ENCODE measurements around the gene ZNF101.

ZNF101 gene

DNA sequence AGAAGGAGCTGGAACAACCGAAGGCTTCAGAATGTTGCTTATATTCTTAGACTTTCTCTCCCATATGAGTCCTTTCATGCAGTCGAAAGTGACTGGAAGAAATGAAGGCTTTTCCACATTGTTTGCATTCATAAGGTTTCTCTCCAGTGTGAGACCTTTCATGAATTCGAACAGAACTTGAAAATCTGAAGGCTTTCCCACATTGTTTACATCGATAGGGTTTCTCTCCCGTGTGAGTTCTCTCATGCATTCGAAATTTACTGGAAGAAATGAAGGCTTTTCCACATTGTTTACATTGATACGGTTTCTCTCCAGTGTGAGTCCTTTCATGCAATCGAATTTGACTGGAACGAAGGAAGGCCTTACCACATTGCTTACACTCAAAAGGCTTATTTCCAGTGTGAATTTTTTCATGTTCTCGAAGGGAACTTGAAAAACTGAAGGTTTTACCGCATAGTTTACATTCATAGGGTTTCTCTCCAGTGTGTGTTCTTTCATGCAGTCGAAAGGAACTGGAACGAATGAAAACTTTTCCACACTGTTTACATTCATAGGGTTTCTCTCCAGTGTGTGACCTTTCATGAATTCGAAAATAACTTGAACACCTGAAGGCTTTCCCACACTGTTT, 42.8 kb downstream of the ZNF101 start:
- DNase-seq (ENCODE audit: low read depth in 1 of 2, low spot score in 1 of 2), result no peak
- TF ChIP-seq REST (IDR thresholded peaks at IDR 0.05; ENCODE audit: insufficient replicate concordance, low read depth) (no peak), GABPA (IDR thresholded peaks at IDR 0.05; ENCODE audit: low read depth) (no peak), SPI1 (IDR thresholded peaks at IDR 0.05; ENCODE audit: borderline replicate concordance, low read depth) (no peak), POLR2AphosphoS5 (IDR thresholded peaks at IDR 0.05; ENCODE audit: low read depth) (no peak)
- TF ChIP-seq, protein P1, sequence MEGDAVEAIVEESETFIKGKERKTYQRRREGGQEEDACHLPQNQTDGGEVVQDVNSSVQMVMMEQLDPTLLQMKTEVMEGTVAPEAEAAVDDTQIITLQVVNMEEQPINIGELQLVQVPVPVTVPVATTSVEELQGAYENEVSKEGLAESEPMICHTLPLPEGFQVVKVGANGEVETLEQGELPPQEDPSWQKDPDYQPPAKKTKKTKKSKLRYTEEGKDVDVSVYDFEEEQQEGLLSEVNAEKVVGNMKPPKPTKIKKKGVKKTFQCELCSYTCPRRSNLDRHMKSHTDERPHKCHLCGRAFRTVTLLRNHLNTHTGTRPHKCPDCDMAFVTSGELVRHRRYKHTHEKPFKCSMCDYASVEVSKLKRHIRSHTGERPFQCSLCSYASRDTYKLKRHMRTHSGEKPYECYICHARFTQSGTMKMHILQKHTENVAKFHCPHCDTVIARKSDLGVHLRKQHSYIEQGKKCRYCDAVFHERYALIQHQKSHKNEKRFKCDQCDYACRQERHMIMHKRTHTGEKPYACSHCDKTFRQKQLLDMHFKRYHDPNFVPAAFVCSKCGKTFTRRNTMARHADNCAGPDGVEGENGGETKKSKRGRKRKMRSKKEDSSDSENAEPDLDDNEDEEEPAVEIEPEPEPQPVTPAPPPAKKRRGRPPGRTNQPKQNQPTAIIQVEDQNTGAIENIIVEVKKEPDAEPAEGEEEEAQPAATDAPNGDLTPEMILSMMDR (IDR thresholded peaks at IDR 0.05; ENCODE audit: insufficient read depth, low read length), result no peak
- H3K27ac ChIP-seq (replicated peaks), result no peak overlapping the region
- H3K4me3 ChIP-seq (replicated peaks; ENCODE audit: insufficient read depth, low read length), result no peak overlapping the region
- no peaks in the 10 kb centered on the region for H3K27me3 ChIP-seq (ENCODE audit: insufficient read depth, poor library complexity, severe bottlenecking)

- Histone ChIP-seq H3K27me3 (ENCODE audit: insufficient read depth, poor library complexity, severe bottlenecking) (no peaks in the 10 kb centered on the region), H3K4me3 (replicated peaks; ENCODE audit: insufficient read depth, low read length) (no peak overlapping the region), H3K27ac (replicated peaks) (no peak overlapping the region)
- DNase-seq (ENCODE audit: low read depth in 1 of 2, low spot score in 1 of 2), result no peak
- no peak for TF ChIP-seq POLR2AphosphoS5 (IDR thresholded peaks at IDR 0.05; ENCODE audit: low read depth)
- TF ChIP-seq SPI1 (IDR thresholded peaks at IDR 0.05; ENCODE audit: borderline replicate concordance, low read depth), result no peak
- TF ChIP-seq, protein P1 (IDR thresholded peaks at IDR 0.05; ENCODE audit: insufficient read depth, low read length), result no peak
- TF ChIP-seq GABPA (IDR thresholded peaks at IDR 0.05; ENCODE audit: low read depth), result no peak
- TF ChIP-seq REST (IDR thresholded peaks at IDR 0.05; ENCODE audit: insufficient replicate concordance, low read depth), result no peak
Measured at GRCh38 chr19:19711934-19712828, 43.5 kb downstream of the ZNF101 start.

DNA sequence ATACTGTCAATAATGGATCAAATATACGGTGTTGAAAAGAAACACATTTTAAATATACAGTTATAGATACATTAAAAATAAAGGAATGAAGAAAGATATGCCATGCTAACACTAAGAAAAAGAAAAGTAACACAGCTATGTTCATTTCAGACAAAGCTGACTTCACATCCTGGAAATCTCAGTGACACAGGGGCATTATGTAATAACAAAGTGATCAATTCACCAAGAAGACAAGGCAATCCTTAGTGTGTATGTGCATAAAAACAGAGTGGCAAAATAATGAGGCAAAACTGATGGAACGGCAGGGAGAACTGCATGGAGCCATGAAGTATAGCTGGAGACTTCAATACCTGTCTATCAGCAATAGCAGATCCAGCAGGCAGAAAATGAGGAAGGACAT, 51.2 kb downstream of the ZNF101 start:
- H3K4me3 ChIP-seq (replicated peaks; ENCODE audit: insufficient read depth, low read length), result no peak overlapping the region
- DNase-seq (ENCODE audit: low read depth in 1 of 2, low spot score in 1 of 2), result no peak
- TF ChIP-seq POLR2AphosphoS5 (IDR thresholded peaks at IDR 0.05; ENCODE audit: low read depth) (no peak), SPI1 (IDR thresholded peaks at IDR 0.05; ENCODE audit: borderline replicate concordance, low read depth) (no peak), GABPA (IDR thresholded peaks at IDR 0.05; ENCODE audit: low read depth) (no peak), REST (IDR thresholded peaks at IDR 0.05; ENCODE audit: insufficient replicate concordance, low read depth) (no peak)
- TF ChIP-seq, protein P1 (IDR thresholded peaks at IDR 0.05; ENCODE audit: insufficient read depth, low read length), result no peak
- no peaks in the 10 kb centered on the region for H3K27me3 ChIP-seq (ENCODE audit: insufficient read depth, poor library complexity, severe bottlenecking)
- H3K27ac ChIP-seq (replicated peaks), result no peak overlapping the region

Data from HL-60 (cell line).